WERI-Rb-1 (cell line): ENCODE results near the gene NCK2.

Experiments
- DNase-seq: peaks from one replicate; pipeline ENCODE4 v3.0.0-alpha.2; 2020
- H3K27ac ChIP-seq: fragments of 250-450 bp; sonication (Bioruptor Pico); 2 replicates; pipeline ENCODE4 v1.5.1; 2020; ENCODE audit warnings: mild to moderate bottlenecking, moderate library complexity
- H3K27me3 ChIP-seq: fragments of 250-450 bp; sonication (Bioruptor Pico); 2 replicates; pipeline ENCODE4 v1.5.1; 2021; ENCODE audit warnings: mild to moderate bottlenecking, low read depth, moderate library complexity; ENCODE audit not compliant: insufficient read depth, severe bottlenecking
- H3K36me3 ChIP-seq: fragments of 250-450 bp; sonication (Bioruptor Pico); 2 replicates; pipeline ENCODE4 v1.5.1; 2020; ENCODE audit warnings: mild to moderate bottlenecking, moderate library complexity
- H3K4me3 ChIP-seq: 2 replicates; pipeline ENCODE4 v1.5.1; 2011; ENCODE audit warnings: low read depth, mild to moderate bottlenecking, control low read depth, low read length
- H3K9me3 ChIP-seq: fragments of 250-450 bp; sonication (Bioruptor Pico); 2 replicates; pipeline ENCODE4 v1.5.1; 2021; ENCODE audit warnings: mild to moderate bottlenecking, moderate library complexity; ENCODE audit not compliant: severe bottlenecking
- TF ChIP-seq, protein P1 (sequence below): IDR thresholded peaks from 2 replicates; pipeline ENCODE4 v1.5.1; 2011; ENCODE audit warnings: low read depth, mild to moderate bottlenecking, control low read depth, inconsistent platforms, low read length

Gene NCK2

GRCh38 chr2:105822186-105822585, 77.5 kb downstream of the NCK2 start:
- no peaks in the 10 kb centered on the region for H3K9me3 ChIP-seq
- TF ChIP-seq, protein P1, sequence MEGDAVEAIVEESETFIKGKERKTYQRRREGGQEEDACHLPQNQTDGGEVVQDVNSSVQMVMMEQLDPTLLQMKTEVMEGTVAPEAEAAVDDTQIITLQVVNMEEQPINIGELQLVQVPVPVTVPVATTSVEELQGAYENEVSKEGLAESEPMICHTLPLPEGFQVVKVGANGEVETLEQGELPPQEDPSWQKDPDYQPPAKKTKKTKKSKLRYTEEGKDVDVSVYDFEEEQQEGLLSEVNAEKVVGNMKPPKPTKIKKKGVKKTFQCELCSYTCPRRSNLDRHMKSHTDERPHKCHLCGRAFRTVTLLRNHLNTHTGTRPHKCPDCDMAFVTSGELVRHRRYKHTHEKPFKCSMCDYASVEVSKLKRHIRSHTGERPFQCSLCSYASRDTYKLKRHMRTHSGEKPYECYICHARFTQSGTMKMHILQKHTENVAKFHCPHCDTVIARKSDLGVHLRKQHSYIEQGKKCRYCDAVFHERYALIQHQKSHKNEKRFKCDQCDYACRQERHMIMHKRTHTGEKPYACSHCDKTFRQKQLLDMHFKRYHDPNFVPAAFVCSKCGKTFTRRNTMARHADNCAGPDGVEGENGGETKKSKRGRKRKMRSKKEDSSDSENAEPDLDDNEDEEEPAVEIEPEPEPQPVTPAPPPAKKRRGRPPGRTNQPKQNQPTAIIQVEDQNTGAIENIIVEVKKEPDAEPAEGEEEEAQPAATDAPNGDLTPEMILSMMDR = no peak
- H3K27me3 ChIP-seq = no peaks in the 10 kb centered on the region
- H3K36me3 ChIP-seq = peaks cover 8% of the 10 kb centered on the region
- H3K27ac ChIP-seq = no peak overlapping the region
- DNase-seq = no peak
- no peak overlapping the region for H3K4me3 ChIP-seq

DNA sequence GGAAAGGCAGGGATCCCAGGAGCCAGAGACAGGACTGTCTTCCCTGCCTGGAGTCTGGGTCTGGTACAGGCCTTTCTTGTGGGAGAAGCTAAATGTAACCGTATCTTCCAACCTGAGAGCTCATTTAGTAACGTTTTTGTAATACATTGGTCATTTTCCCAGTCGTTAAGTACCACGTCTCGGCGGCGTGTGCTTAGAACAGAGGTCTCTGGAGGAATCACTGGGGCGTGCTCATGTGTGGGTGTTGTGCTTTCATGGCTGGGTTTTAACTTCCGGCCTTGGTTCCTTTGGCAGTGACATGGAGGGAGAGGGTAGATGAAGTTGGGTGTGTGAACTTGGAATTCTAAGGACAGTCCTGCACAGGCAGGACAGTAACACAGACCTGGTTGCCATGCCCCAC, 79.7 kb downstream of the NCK2 start:
- DNase-seq = no peak
- Histone ChIP-seq H3K4me3 (no peak overlapping the region), H3K27ac (no peak overlapping the region), H3K9me3 (no peaks in the 10 kb centered on the region), H3K36me3 (peaks cover 6% of the 10 kb centered on the region; the same call in 1 of the 2 replicates), H3K27me3 (no peaks in the 10 kb centered on the region)
- TF ChIP-seq, protein P1 = no peak

DNA sequence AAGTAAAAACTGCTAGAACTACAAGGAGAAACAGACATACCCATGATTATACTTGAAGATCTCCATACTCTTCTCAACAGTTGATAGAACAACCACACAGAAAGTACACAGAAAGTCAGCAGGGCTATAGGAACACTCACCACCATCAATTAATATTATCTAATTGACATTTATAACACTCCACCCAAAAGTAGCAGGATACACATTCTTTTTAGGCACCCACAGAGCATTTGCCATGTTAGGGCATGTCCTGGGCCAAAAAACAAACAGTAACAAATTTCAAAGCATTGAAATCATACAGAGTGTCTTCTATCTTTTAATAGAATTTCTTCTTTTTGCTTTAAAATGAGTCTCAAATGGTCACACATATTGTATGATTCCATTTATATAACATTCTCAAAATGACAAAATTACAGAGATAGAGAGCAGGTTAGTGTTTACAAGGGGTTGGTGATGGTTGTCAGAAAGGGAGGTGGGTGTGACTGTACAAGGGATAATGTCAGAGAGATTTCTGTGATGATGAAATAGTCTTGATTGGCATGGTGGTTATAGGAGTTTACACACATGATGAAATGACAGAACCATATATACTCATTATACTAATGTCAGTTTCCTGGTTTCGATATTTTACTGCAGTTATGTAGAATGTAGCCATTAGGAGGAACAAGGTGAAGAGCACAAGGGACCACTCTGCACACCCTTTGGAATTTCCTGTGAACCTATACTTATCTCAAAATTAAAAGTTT, 82.8 kb downstream of the NCK2 start:
- H3K27me3 ChIP-seq = no peaks in the 10 kb centered on the region
- H3K27ac ChIP-seq = no peak overlapping the region
- no peaks in the 10 kb centered on the region for H3K36me3 ChIP-seq
- no peaks in the 10 kb centered on the region for H3K9me3 ChIP-seq
- H3K4me3 ChIP-seq = no peak overlapping the region
- TF ChIP-seq, protein P1 = no peak
- no peak for DNase-seq

GRCh38 chr2:105828558-105828957, 83.8 kb downstream of the NCK2 start:
- no peaks in the 10 kb centered on the region for H3K27me3 ChIP-seq
- no peaks in the 10 kb centered on the region for H3K36me3 ChIP-seq
- H3K9me3 ChIP-seq = no peaks in the 10 kb centered on the region
- no peak for DNase-seq
- no peak overlapping the region for H3K4me3 ChIP-seq
- no peak overlapping the region for H3K27ac ChIP-seq
- TF ChIP-seq, protein P1 = no peak

GRCh38 chr2:105834931-105835330, 90.2 kb downstream of the NCK2 start:
- Histone ChIP-seq H3K9me3 (peaks cover 4% of the 10 kb centered on the region), H3K36me3 (no peaks in the 10 kb centered on the region), H3K4me3 (no peak overlapping the region), H3K27me3 (no peaks in the 10 kb centered on the region), H3K27ac (no peak overlapping the region)
- TF ChIP-seq, protein P1 = no peak
- DNase-seq = no peak

GRCh38 chr2:105836341-105836740, 91.6 kb downstream of the NCK2 start:
- DNase-seq = no peak
- Histone ChIP-seq H3K27me3 (no peaks in the 10 kb centered on the region), H3K36me3 (no peaks in the 10 kb centered on the region), H3K9me3 (peaks cover 4% of the 10 kb centered on the region), H3K27ac (no peak overlapping the region), H3K4me3 (no peak overlapping the region)
- TF ChIP-seq, protein P1 = no peak
